Natural killer cell (primary cell): ENCODE measurements around the gene PDZRN3. TPM values are rescaled to one million over a fixed set of nuclear protein-coding genes. Genes with fewer than 3 reads are reported as not detected.

Experiments used
- ATAC-seq, 3 donors: fragments of 150-1000 bp in 2 of 3; fragments of 200-7000 bp in 1 of 3; cut with Tn5 transposase; 1 replicate in 1 of 3; 2 replicates in 2 of 3; pipeline ENCODE4 v1.10.0; 2021; ENCODE audit warnings: mild to moderate bottlenecking in 2 of 3, moderate library complexity in 2 of 3
- DNase-seq, 2 donors: peaks; one replicate each; pipeline versions ENCODE4 v3.0.0 to v3.0.0-alpha.2; 2013 to 2021; ENCODE audit warnings: mixed read lengths in 1 of 2
- H3K27ac ChIP-seq: one replicate; pipeline ENCODE4 v1.5.1; 2013; ENCODE audit warnings: mild to moderate bottlenecking, low read length
- H3K27me3 ChIP-seq: one replicate; pipeline ENCODE4 v1.6.1; 2013; ENCODE audit warnings: low read length; ENCODE audit not compliant: control insufficient read depth, insufficient read depth
- H3K36me3 ChIP-seq: one replicate; pipeline ENCODE4 v1.6.1; 2013; ENCODE audit warnings: low read length; ENCODE audit not compliant: control insufficient read depth, insufficient read depth
- H3K4me1 ChIP-seq: one replicate; pipeline ENCODE4 v1.6.1; 2013; ENCODE audit warnings: low read length; ENCODE audit not compliant: control insufficient read depth, insufficient read depth
- H3K4me3 ChIP-seq: one replicate; pipeline ENCODE4 v1.5.1; 2013; ENCODE audit warnings: low read length
- H3K9me3 ChIP-seq: one replicate; pipeline ENCODE4 v1.6.1; 2013; ENCODE audit warnings: low read length; ENCODE audit not compliant: control insufficient read depth, insufficient read depth
- H3K27ac Mint-ChIP-seq, 2 donors: one replicate each; pipeline ENCODE4 v1.8.0; 2022; ENCODE audit warnings: mild to moderate bottlenecking in 2 of 2, mixed read lengths in 2 of 2, moderate library complexity in 1 of 2
- H3K27me3 Mint-ChIP-seq, 2 donors: one replicate each; pipeline ENCODE4 v1.8.0; 2022; ENCODE audit warnings: low read depth in 2 of 2, mixed read lengths in 2 of 2
- H3K36me3 Mint-ChIP-seq: one replicate; pipeline ENCODE4 v1.8.0; 2022; ENCODE audit warnings: mixed read lengths
- H3K4me1 Mint-ChIP-seq, 2 donors: one replicate each; pipeline ENCODE4 v1.8.0; 2022; ENCODE audit warnings: mixed read lengths in 2 of 2
- H3K4me3 Mint-ChIP-seq: one replicate; pipeline ENCODE4 v1.8.0; 2022; ENCODE audit warnings: mild to moderate bottlenecking, moderate library complexity, mixed read lengths
- H3K9me3 Mint-ChIP-seq, 2 donors: one replicate each; pipeline ENCODE4 v1.8.0; 2022; ENCODE audit warnings: mixed read lengths in 2 of 2
- CTCF ChIP-seq: fragments of 200-600 bp; IDR thresholded peaks from one replicate; pipeline ENCODE4 v1.8.0; 2022; ENCODE audit warnings: antibody characterized with exemption
- WGBS: methylation state at CpG from one replicate; pipeline ENCODE4 v1.1.7; 2013; ENCODE audit warnings: missing lambda C conversion rate; ENCODE audit not compliant: insufficient coverage; 5-methylcytosine and 5-hydroxymethylcytosine counted together
- intact Hi-C: fragments of 100-400 bp; cut with micrococcal nuclease; formaldehyde crosslinking; loops from one replicate; pipeline ENCODE4 v1.14.2; 2022
- total RNA-seq, 4 donors: library from RNA; stranded (reverse); fragments of 120-200 nt in 1 of 4; gene quantifications; one replicate each; pipeline versions ENCODE4 v1.2.3 to v1.2.4, GENCODE V29; 2013 to 2022

PDZRN3 gene
- total RNA-seq, 3 donors from 2014 or later (not counting 1 experiment from before 2014, with no cell fraction given) = not detected

- no peak overlapping the region for H3K4me3 ChIP-seq
- Mint-ChIP-seq H3K27ac (no peak overlapping the region), H3K27me3 (no peaks in the 10 kb centered on the region), H3K36me3 (no peaks in the 10 kb centered on the region), H3K4me3 (no peak overlapping the region), H3K4me1 (no peaks in the 10 kb centered on the region), H3K9me3 (peaks cover 6 to 15% of the 10 kb centered on the region in 2 donors)
- ATAC-seq = no peak
- DNase-seq = no peak
- intact Hi-C loops = no loop called here
- TF ChIP-seq CTCF = no peak
- no peaks in the 10 kb centered on the region for H3K36me3 ChIP-seq
- H3K27ac ChIP-seq = no peak overlapping the region
- H3K9me3 ChIP-seq = no peaks in the 10 kb centered on the region
- H3K4me1 ChIP-seq = no peaks in the 10 kb centered on the region
- H3K27me3 ChIP-seq = no peaks in the 10 kb centered on the region
- WGBS = 73% methylated on average over 2 of the region's 3 CpGs
These were observed 38.8 kb upstream of the PDZRN3 start for GRCh38 chr3:73663495-73663894.

DNA sequence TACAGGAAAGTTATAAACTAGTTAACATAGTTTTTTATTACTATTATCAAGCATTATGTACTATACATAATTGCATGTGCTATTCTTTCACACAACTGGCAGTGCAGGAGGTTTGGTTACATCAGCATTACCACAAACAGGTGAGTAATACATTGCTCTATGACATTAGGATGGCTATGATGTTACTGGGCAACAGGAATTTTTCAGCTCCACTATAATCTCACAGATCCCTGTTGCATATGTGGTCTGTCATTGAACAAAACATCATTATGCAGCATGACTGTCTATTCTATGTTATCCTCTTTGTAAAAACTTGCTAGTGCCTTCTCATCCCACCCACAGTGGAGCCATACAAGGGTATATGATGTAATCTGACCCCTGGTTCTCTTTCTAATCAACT lies 36.5 kb upstream of the PDZRN3 start:
- ATAC-seq (no peak), DNase-seq (no peak)
- Mint-ChIP-seq H3K27ac (no peak overlapping the region), H3K27me3 (no peaks in the 10 kb centered on the region), H3K4me3 (no peak overlapping the region), H3K9me3 (peaks cover 8 to 20% of the 10 kb centered on the region in 2 donors), H3K36me3 (no peaks in the 10 kb centered on the region), H3K4me1 (no peaks in the 10 kb centered on the region)
- Histone ChIP-seq H3K4me3 (no peak overlapping the region), H3K27me3 (no peaks in the 10 kb centered on the region), H3K36me3 (no peaks in the 10 kb centered on the region), H3K27ac (no peak overlapping the region), H3K9me3 (no peaks in the 10 kb centered on the region), H3K4me1 (no peaks in the 10 kb centered on the region)
- TF ChIP-seq CTCF = no peak
- intact Hi-C loops = no loop called here

DNA sequence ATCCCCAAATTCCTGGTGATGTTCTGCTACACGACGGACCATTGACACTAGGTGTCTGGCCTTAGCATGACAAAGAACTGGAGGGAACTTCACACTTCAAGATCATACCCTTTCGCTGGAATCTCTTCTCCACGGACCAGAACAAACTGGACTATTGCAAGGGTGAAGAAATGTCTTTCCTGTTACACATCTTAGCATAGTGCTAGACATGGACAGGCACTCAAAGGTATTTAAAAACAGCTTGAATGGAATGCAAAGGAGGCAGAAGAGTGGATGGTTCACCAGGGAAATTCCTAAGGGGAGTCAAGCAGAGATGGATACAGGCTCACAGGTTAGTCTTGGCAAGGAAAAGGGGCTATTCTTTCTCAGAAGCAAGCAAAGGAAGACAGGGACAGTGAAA lies 33.5 kb upstream of the PDZRN3 start:
- H3K36me3 Mint-ChIP-seq = no peaks in the 10 kb centered on the region
- Histone ChIP-seq H3K9me3 (no peaks in the 10 kb centered on the region), H3K27me3 (no peaks in the 10 kb centered on the region), H3K27ac (no peak overlapping the region), H3K4me3 (no peak overlapping the region), H3K36me3 (no peaks in the 10 kb centered on the region), H3K4me1 (no peaks in the 10 kb centered on the region)
- 79% methylated on average over 4 of the region's 4 CpGs for WGBS
- no peak overlapping the region for H3K27ac Mint-ChIP-seq
- no peak for DNase-seq
- TF ChIP-seq CTCF = no peak
- no peaks in the 10 kb centered on the region for H3K27me3 Mint-ChIP-seq
- intact Hi-C loops = no loop called here
- H3K4me3 Mint-ChIP-seq = no peak overlapping the region
- ATAC-seq = no peak
- H3K4me1 Mint-ChIP-seq = no peaks in the 10 kb centered on the region
- peaks cover 13 to 17% of the 10 kb centered on the region in 2 donors for H3K9me3 Mint-ChIP-seq

- Mint-ChIP-seq H3K27ac (no peak overlapping the region), H3K4me1 (no peaks in the 10 kb centered on the region), H3K36me3 (no peaks in the 10 kb centered on the region), H3K4me3 (no peak overlapping the region), H3K27me3 (no peaks in the 10 kb centered on the region), H3K9me3 (peaks cover 13 to 17% of the 10 kb centered on the region in 2 donors)
- Histone ChIP-seq H3K27me3 (no peaks in the 10 kb centered on the region), H3K4me3 (no peak overlapping the region), H3K27ac (no peak overlapping the region), H3K36me3 (no peaks in the 10 kb centered on the region), H3K9me3 (no peaks in the 10 kb centered on the region), H3K4me1 (no peaks in the 10 kb centered on the region)
- TF ChIP-seq CTCF = no peak
- ATAC-seq = no peak
- intact Hi-C loops = no loop called here
- no peak for DNase-seq
These were observed 32.4 kb upstream of the PDZRN3 start for GRCh38 chr3:73657186-73657585.
